ENCODE results near the gene RHOC. TPM values are rescaled to one million over a fixed set of nuclear protein-coding genes. Genes with fewer than 3 reads are reported as not detected.

The RHOC gene
- total RNA-seq, 1 donor, result 379 TPM

- no peak for TF ChIP-seq CTCF (IDR thresholded peaks at IDR 0.05; ENCODE audit: insufficient read depth, low read depth, low read length)
- no peak for DNase-seq (ENCODE audit: low read depth)
- no peak overlapping the region for H3K4me3 ChIP-seq (ENCODE audit: low read depth, low read length)
These were observed 4.7 kb upstream of the RHOC start for GRCh38 chr1:112711670-112712069.

- DNase-seq (ENCODE audit: low read depth), result no peak
These were observed 4.1 kb upstream of the RHOC start for GRCh38 chr1:112711041-112711440.

GRCh38 chr1:112710586-112710985, 3.7 kb upstream of the RHOC start:
- no peak for DNase-seq (ENCODE audit: low read depth)
- no peak for TF ChIP-seq CTCF (IDR thresholded peaks at IDR 0.05; ENCODE audit: insufficient read depth, low read depth, low read length)
- no peak overlapping the region for H3K4me3 ChIP-seq (ENCODE audit: low read depth, low read length)

More at GRCh38 chr1:112711041-112711440, 4.1 kb upstream of the RHOC start:
- no peak overlapping the region for H3K4me3 ChIP-seq (ENCODE audit: low read depth, low read length)
- no peak for TF ChIP-seq CTCF (IDR thresholded peaks at IDR 0.05; ENCODE audit: insufficient read depth, low read depth, low read length)

- no peak overlapping the region for H3K4me3 ChIP-seq (ENCODE audit: low read depth, low read length)
- TF ChIP-seq CTCF (IDR thresholded peaks at IDR 0.05; ENCODE audit: insufficient read depth, low read depth, low read length), result no peak
- DNase-seq (ENCODE audit: low read depth), result no peak
These were observed 3.2 kb upstream of the RHOC start for GRCh38 chr1:112710159-112710558.

GRCh38 chr1:112708489-112708888, 1.6 kb upstream of the RHOC start:
- DNase-seq (ENCODE audit: low read depth), result no peak
- no peak overlapping the region for H3K4me3 ChIP-seq (ENCODE audit: low read depth, low read length)
- TF ChIP-seq CTCF (IDR thresholded peaks at IDR 0.05; ENCODE audit: insufficient read depth, low read depth, low read length), result no peak

- TF ChIP-seq CTCF (IDR thresholded peaks at IDR 0.05; ENCODE audit: insufficient read depth, low read depth, low read length), result no peak
- DNase-seq (ENCODE audit: low read depth), result no peak
- H3K4me3 ChIP-seq (ENCODE audit: low read depth, low read length), result no peak overlapping the region
These were observed 1.1 kb upstream of the RHOC start for GRCh38 chr1:112708002-112708448.
